GM23248 (cell line): ENCODE data around the gene TMEM250. TPM values are rescaled to one million over a fixed set of nuclear protein-coding genes. Genes with fewer than 3 reads are reported as not detected.

Source experiments
- DNase-seq: peaks from one replicate; pipeline ENCODE4 v3.0.0-alpha.2; 2015
- H2AFZ ChIP-seq: fragments of 200-600 bp; sonication (generic); 2 replicates; pipeline ENCODE4 v1.6.1; 2016; ENCODE audit warnings: antibody characterized with exemption
- H3F3A ChIP-seq: fragments of 200-600 bp; sonication (generic); 2 replicates; pipeline ENCODE4 v1.6.1; 2016; ENCODE audit warnings: mild to moderate bottlenecking, antibody characterized with exemption, mixed run types; ENCODE audit not compliant: insufficient read depth
- H3K27ac ChIP-seq: fragments of 200-600 bp; sonication (generic); 2 replicates; pipeline ENCODE4 v1.5.1; 2016; ENCODE audit warnings: mild to moderate bottlenecking
- H3K27me3 ChIP-seq: fragments of 200-600 bp; sonication (generic); replicated peaks from 2 replicates; pipeline ENCODE4 v1.6.1; 2016; ENCODE audit warnings: mild to moderate bottlenecking; ENCODE audit not compliant: insufficient read depth
- H3K36me3 ChIP-seq: fragments of 200-600 bp; sonication (generic); 2 replicates; pipeline ENCODE4 v1.6.1; 2016; ENCODE audit warnings: low read depth, mild to moderate bottlenecking
- H3K4me1 ChIP-seq: fragments of 200-600 bp; sonication (generic); 2 replicates; pipeline ENCODE4 v1.6.1; 2016; ENCODE audit warnings: mild to moderate bottlenecking; ENCODE audit not compliant: insufficient read depth
- H3K4me2 ChIP-seq: fragments of 200-600 bp; sonication (generic); one replicate; pipeline ENCODE4 v1.6.1; 2016; ENCODE audit warnings: mild to moderate bottlenecking; ENCODE audit not compliant: unreplicated experiment
- H3K4me3 ChIP-seq: fragments of 200-600 bp; sonication (generic); 2 replicates; pipeline ENCODE4 v1.5.1; 2016; ENCODE audit warnings: mild to moderate bottlenecking
- H3K79me2 ChIP-seq: fragments of 200-600 bp; sonication (generic); 2 replicates; pipeline ENCODE4 v1.6.1; 2016; ENCODE audit warnings: mild to moderate bottlenecking; ENCODE audit not compliant: insufficient read depth
- H3K9ac ChIP-seq: fragments of 200-600 bp; sonication (generic); 2 replicates; pipeline ENCODE4 v1.6.1; 2016; ENCODE audit warnings: mild to moderate bottlenecking
- H3K9me2 ChIP-seq: fragments of 200-600 bp; sonication (generic); 2 replicates; pipeline ENCODE4 v1.6.1; 2016; ENCODE audit warnings: mixed run types, mild to moderate bottlenecking, moderate library complexity; ENCODE audit not compliant: insufficient read depth
- H3K9me3 ChIP-seq: fragments of 200-600 bp; sonication (generic); one replicate; pipeline ENCODE4 v1.6.1; 2017; ENCODE audit warnings: low read depth
- H4K20me1 ChIP-seq: fragments of 200-600 bp; sonication (generic); 2 replicates; pipeline ENCODE4 v1.6.0; 2016; ENCODE audit not compliant: insufficient read depth
- EZH2 ChIP-seq: fragments of 200-600 bp; sonication (generic); IDR thresholded peaks from 2 replicates; pipeline ENCODE4 v1.6.1; 2018; ENCODE audit warnings: antibody characterized with exemption, mild to moderate bottlenecking; ENCODE audit not compliant: insufficient read depth, poor library complexity, severe bottlenecking
- EZH2phosphoT487 ChIP-seq: fragments of 200-600 bp; sonication (generic); IDR thresholded peaks from 2 replicates; pipeline ENCODE4 v1.6.1; 2018; ENCODE audit warnings: antibody characterized with exemption, moderate library complexity, mild to moderate bottlenecking, low read depth; ENCODE audit not compliant: insufficient read depth
- WGBS, 2 experiments: methylation state at CpG; one replicate each; pipeline ENCODE4 v1.1.6; 2015 to 2017; ENCODE audit warnings: low lambda C conversion rate in 2 of 2, low coverage in 1 of 2; ENCODE audit errors: missing lambda C conversion rate in 2 of 2; 5-methylcytosine and 5-hydroxymethylcytosine counted together
- in situ Hi-C: fragments of 300-500 bp; cut with MboI; formaldehyde crosslinking; loops from 2 replicates; pipeline ENCODE4 v1.15.0; 2020
- polyA plus RNA-seq: library from polyadenylated mRNA; unstranded; fragments of >200 nt; fragmentation: Nextera tagmentation; extraction: Ambion mirVana; gene quantifications from 2 replicates; pipeline ENCODE4 v1.2.1, GENCODE V29; 2016
- total RNA-seq: library from RNA; depleted of rRNA; stranded (reverse); fragments of >200 nt; shearing (Covaris generic); gene quantifications from 2 replicates; pipeline ENCODE4 v1.2.3, GENCODE V29; 2014

Gene TMEM250
- total and polyA plus RNA-seq, 2 experiments from 2014 or later, result 25.9 to 69.7 TPM

- in situ Hi-C loops, result no loop called here
- H3K9me3 ChIP-seq, result no peaks in the 10 kb centered on the region
- DNase-seq, result no peak
- H3K9ac ChIP-seq, result no peak overlapping the region
- no peaks in the 10 kb centered on the region for H3K79me2 ChIP-seq
- TF ChIP-seq EZH2 (no peak), EZH2phosphoT487 (no peak)
- no peaks in the 10 kb centered on the region for H3K9me2 ChIP-seq
- H3K4me3 ChIP-seq, result no peak overlapping the region
- H3K27ac ChIP-seq, result no peak overlapping the region
- no peaks in the 10 kb centered on the region for H4K20me1 ChIP-seq
- H3F3A ChIP-seq, result no peaks in the 10 kb centered on the region
- H3K27me3 ChIP-seq, result peaks cover 19% of the 10 kb centered on the region
- H2AFZ ChIP-seq, result no peak overlapping the region
- WGBS, 2 experiments, result 72 to 74% methylated on average over 14 of the region's 14 CpGs
- H3K4me2 ChIP-seq, result no peak overlapping the region
- H3K36me3 ChIP-seq, result no peaks in the 10 kb centered on the region
- no peaks in the 10 kb centered on the region for H3K4me1 ChIP-seq
Measured at GRCh38 chr9:136154943-136155342, 36.3 kb upstream of the TMEM250 start.

DNA sequence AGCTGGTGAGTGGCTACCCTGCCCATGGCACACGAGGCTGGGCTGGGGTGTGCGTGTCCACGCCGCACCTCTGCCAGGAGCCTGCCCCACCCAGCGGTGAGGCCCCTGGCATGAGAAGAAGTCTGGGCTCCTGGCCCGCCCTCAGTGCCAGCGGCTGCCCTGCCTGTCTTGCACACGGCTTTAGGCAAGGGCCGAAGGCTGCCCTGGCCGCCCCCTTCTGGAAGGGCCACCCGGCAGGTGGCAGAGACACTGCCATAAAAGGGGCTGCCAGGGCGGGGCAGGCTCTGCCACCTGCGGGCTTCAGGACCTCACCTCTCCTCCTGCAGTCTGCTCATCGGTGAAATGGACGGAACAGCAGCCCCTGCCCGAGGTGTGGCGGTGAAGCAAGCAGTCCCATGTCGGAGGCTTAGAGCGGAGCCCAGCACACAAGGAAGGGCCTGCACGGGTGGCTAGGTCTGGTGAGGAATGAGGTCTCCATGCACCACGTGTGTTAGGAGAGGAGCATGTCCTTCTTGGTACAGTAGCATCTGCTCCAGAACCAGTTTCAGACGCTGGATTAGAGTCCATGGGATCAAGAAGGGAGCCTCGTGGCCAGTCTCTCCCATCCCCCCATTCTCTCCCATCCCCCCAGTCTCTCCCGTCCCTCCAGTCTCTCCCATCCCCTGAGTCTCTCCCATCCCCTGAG is 34.8 kb upstream of the TMEM250 start:
- DNase-seq, result no peak

DNA sequence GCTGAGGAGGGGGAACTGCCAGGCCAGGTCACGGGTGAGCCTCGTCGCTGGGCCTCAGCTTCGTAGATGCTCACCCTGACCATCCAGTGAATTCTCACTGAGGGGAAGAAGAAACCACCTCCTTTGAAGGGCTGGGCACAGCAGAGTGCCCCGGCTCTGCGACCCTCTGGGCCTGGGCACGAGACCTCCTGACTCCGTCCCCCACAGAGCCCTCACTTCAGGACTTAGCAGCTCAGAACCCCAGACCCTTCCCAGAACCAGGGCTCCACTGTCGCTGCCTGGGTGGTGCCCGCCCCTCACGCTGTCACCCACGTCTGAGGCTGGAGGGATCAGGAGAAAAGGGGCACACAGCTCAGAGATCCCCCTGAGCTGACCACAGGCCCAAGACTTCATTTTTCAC is 34.3 kb upstream of the TMEM250 start:
- no peak overlapping the region for H3K27ac ChIP-seq
- H3K4me2 ChIP-seq, result no peak overlapping the region
- no peaks in the 10 kb centered on the region for H4K20me1 ChIP-seq
- no peaks in the 10 kb centered on the region for H3K9me3 ChIP-seq
- TF ChIP-seq EZH2phosphoT487 (no peak), EZH2 (no peak)
- H3K9ac ChIP-seq, result no peak overlapping the region
- 65 to 83% methylated on average over 8 to 12 of the region's 12 CpGs for WGBS, 2 experiments
- H3K79me2 ChIP-seq, result no peaks in the 10 kb centered on the region
- no peaks in the 10 kb centered on the region for H3K4me1 ChIP-seq
- H3K4me3 ChIP-seq, result no peak overlapping the region
- H3F3A ChIP-seq, result no peaks in the 10 kb centered on the region
- no peaks in the 10 kb centered on the region for H3K36me3 ChIP-seq
- no peak for DNase-seq
- no peak overlapping the region for H2AFZ ChIP-seq
- H3K27me3 ChIP-seq, result peaks cover 7% of the 10 kb centered on the region
- no peaks in the 10 kb centered on the region for H3K9me2 ChIP-seq
- in situ Hi-C loops, result no loop called here

More for the DNA sequence above, 34.8 kb upstream of the TMEM250 start:
- in situ Hi-C loops, result no loop called here
- Histone ChIP-seq H3K27me3 (peaks cover 13% of the 10 kb centered on the region), H3K9me2 (no peaks in the 10 kb centered on the region), H3K4me3 (no peak overlapping the region), H2AFZ (no peak overlapping the region), H3K4me1 (no peaks in the 10 kb centered on the region), H3F3A (no peaks in the 10 kb centered on the region), H3K36me3 (no peaks in the 10 kb centered on the region), H3K9me3 (no peaks in the 10 kb centered on the region), H3K27ac (no peak overlapping the region), H3K4me2 (no peak overlapping the region), H3K79me2 (no peaks in the 10 kb centered on the region), H3K9ac (no peak overlapping the region), H4K20me1 (no peaks in the 10 kb centered on the region)
- 65 to 72% methylated on average over 20 to 24 of the region's 24 CpGs for WGBS, 2 experiments
- TF ChIP-seq EZH2 (no peak), EZH2phosphoT487 (no peak)

DNA sequence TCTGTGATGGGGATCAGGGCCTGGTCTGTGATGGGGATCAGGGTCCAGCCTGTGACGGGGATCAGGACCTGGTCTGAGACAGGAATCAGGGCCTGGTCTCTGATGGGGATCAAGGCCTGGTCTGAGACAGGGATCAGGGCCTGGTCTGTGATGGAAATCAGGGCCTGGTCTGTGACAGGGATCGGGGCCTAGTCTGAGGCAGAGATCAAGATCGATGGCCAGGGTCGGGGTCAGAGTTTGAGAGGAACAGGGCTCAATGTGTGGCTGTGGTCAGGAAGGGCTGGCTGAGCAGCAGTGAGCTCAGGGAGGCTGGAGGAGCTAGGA is 33.8 kb upstream of the TMEM250 start:
- Histone ChIP-seq H2AFZ (no peak overlapping the region), H3F3A (no peaks in the 10 kb centered on the region), H3K27ac (no peak overlapping the region), H3K4me2 (no peak overlapping the region), H3K27me3 (peaks cover 6% of the 10 kb centered on the region), H3K4me3 (no peak overlapping the region), H3K4me1 (no peaks in the 10 kb centered on the region), H4K20me1 (no peaks in the 10 kb centered on the region), H3K79me2 (no peaks in the 10 kb centered on the region), H3K36me3 (no peaks in the 10 kb centered on the region), H3K9me2 (no peaks in the 10 kb centered on the region), H3K9ac (no peak overlapping the region), H3K9me3 (no peaks in the 10 kb centered on the region)
- TF ChIP-seq EZH2, result no peak
- TF ChIP-seq EZH2phosphoT487, result no peak
- in situ Hi-C loops, result no loop called here
- 67 to 86% methylated on average over 3 to 4 of the region's 4 CpGs for WGBS, 2 experiments
- no peak for DNase-seq
